Activated CD8-positive, alpha-beta memory T cell treated with anti-CD3 and anti-CD28 coated beads for 24 hours (primary cell): ENCODE measurements around the gene ZNF329.
A peak's percentile ranks its signal among the peaks of the same experiment; 100 is the strongest.

Experiments
- DNase-seq: peaks from one replicate; pipeline ENCODE4 v3.0.0-alpha.2; 2020

Gene ZNF329

GRCh38 chr19:58117841-58118575 lies 32.6 kb downstream of the ZNF329 start:
- DNase-seq: no peak

GRCh38 chr19:58108546-58108817 lies 42.1 kb downstream of the ZNF329 start:
- no peak for DNase-seq

GRCh38 chr19:58107778-58108545 lies 42.6 kb downstream of the ZNF329 start:
- no peak for DNase-seq

- no peak for DNase-seq
Observed at GRCh38 chr19:58098682-58098998, 51.9 kb downstream of the ZNF329 start.

- peak; percentile 97 for DNase-seq
Observed at GRCh38 chr19:58097781-58098681, 52.6 kb downstream of the ZNF329 start, which contains the start of gene ZSCAN18. TSS of gene ZSCAN18 (minus strand) at chr19:58098231. CDS start at chr19:58090267, 7,964 bp downstream.

- DNase-seq: no peak
Observed at GRCh38 chr19:58097349-58097748, 53.2 kb downstream of the ZNF329 start.

- no peak for DNase-seq
Observed at GRCh38 chr19:58096884-58097283, 53.7 kb downstream of the ZNF329 start.

GRCh38 chr19:58095328-58095727 lies 55.3 kb downstream of the ZNF329 start:
- no peak for DNase-seq

- DNase-seq: no peak
Observed at GRCh38 chr19:58093071-58093470, 57.5 kb downstream of the ZNF329 start.

- DNase-seq: no peak
Observed at GRCh38 chr19:58091251-58091995, 59.2 kb downstream of the ZNF329 start.

- DNase-seq: no peak
Observed at GRCh38 chr19:58089846-58090245, 60.7 kb downstream of the ZNF329 start.

GRCh38 chr19:58088521-58089052 lies 62.0 kb downstream of the ZNF329 start:
- no peak for DNase-seq

- no peak for DNase-seq
Observed at GRCh38 chr19:58086825-58087710, 63.5 kb downstream of the ZNF329 start.

GRCh38 chr19:58085348-58085875 lies 65.2 kb downstream of the ZNF329 start:
- DNase-seq: no peak

- DNase-seq: no peak
Observed at GRCh38 chr19:58084596-58085347, 65.8 kb downstream of the ZNF329 start.

GRCh38 chr19:58083021-58083420 lies 67.6 kb downstream of the ZNF329 start:
- DNase-seq: no peak

GRCh38 chr19:58079792-58080191 lies 70.8 kb downstream of the ZNF329 start:
- no peak for DNase-seq
